ENCODE results near the gene PHLPP2.

PHLPP2 gene

GRCh38 chr16:71761097-71761496 lies 36.6 kb upstream of the PHLPP2 start:
- CTCF ChIA-PET = no interaction called here
- DNase-seq (ENCODE audit: extremely low spot score) = no peak
- TF ChIP-seq ELF4 (IDR thresholded peaks at IDR 0.05) (no peak), SUZ12 (IDR thresholded peaks at IDR 0.05) (no peak), BHLHE40 (IDR thresholded peaks at IDR 0.05; ENCODE audit: borderline replicate concordance) (no peak), SP1 (IDR thresholded peaks at IDR 0.05) (no peak), FOXK2 (IDR thresholded peaks at IDR 0.05) (no peak), L3MBTL2 (conservative IDR thresholded peaks at IDR 0.05) (no peak), ZNF384 (IDR thresholded peaks at IDR 0.05) (no peak), ARNT (IDR thresholded peaks at IDR 0.05) (no peak), PKNOX1 (IDR thresholded peaks at IDR 0.05) (no peak), TARDBP (IDR thresholded peaks at IDR 0.05) (no peak), FOXM1 (IDR thresholded peaks at IDR 0.05; ENCODE audit: borderline replicate concordance) (no peak), FOXA1 (IDR thresholded peaks at IDR 0.05) (no peak), NFRKB (IDR thresholded peaks at IDR 0.05) (no peak), LEF1 (IDR thresholded peaks at IDR 0.05; ENCODE audit: borderline replicate concordance) (no peak)
- POLR2A ChIA-PET = no interaction called here

- CTCF ChIA-PET = no interaction called here
- TF ChIP-seq HDGF (IDR thresholded peaks at IDR 0.05; ENCODE audit: borderline replicate concordance) (no peak), ZNF384 (IDR thresholded peaks at IDR 0.05) (no peak), FOXK2 (IDR thresholded peaks at IDR 0.05) (no peak), NFRKB (IDR thresholded peaks at IDR 0.05) (no peak), SUZ12 (IDR thresholded peaks at IDR 0.05) (no peak), BHLHE40 (IDR thresholded peaks at IDR 0.05; ENCODE audit: borderline replicate concordance) (no peak), ELF4 (IDR thresholded peaks at IDR 0.05) (no peak), L3MBTL2 (conservative IDR thresholded peaks at IDR 0.05) (no peak), FOXM1 (IDR thresholded peaks at IDR 0.05; ENCODE audit: borderline replicate concordance) (no peak), CTBP1 (IDR thresholded peaks at IDR 0.05; ENCODE audit: borderline replicate concordance) (no peak), PKNOX1 (IDR thresholded peaks at IDR 0.05) (no peak), ARNT (IDR thresholded peaks at IDR 0.05) (no peak), SP1 (IDR thresholded peaks at IDR 0.05) (no peak), FOXA1 (IDR thresholded peaks at IDR 0.05) (no peak), TARDBP (IDR thresholded peaks at IDR 0.05) (no peak), LEF1 (IDR thresholded peaks at IDR 0.05; ENCODE audit: borderline replicate concordance) (no peak)
- POLR2A ChIA-PET = no interaction called here
- DNase-seq (ENCODE audit: extremely low spot score) = no peak
Measured at GRCh38 chr16:71758293-71758760, 33.8 kb upstream of the PHLPP2 start.

GRCh38 chr16:71754652-71755051 lies 30.2 kb upstream of the PHLPP2 start:
- ChIA-PET POLR2A (no interaction called here), CTCF (no interaction called here)
- TF ChIP-seq FOXA1 (IDR thresholded peaks at IDR 0.05) = no peak
- no peak for TF ChIP-seq ARNT (IDR thresholded peaks at IDR 0.05)
- no peak for TF ChIP-seq FOXK2 (IDR thresholded peaks at IDR 0.05)
- TF ChIP-seq L3MBTL2 (conservative IDR thresholded peaks at IDR 0.05) = no peak
- no peak for TF ChIP-seq LEF1 (IDR thresholded peaks at IDR 0.05; ENCODE audit: borderline replicate concordance)
- TF ChIP-seq ELF4 (IDR thresholded peaks at IDR 0.05) = no peak
- TF ChIP-seq NFRKB (IDR thresholded peaks at IDR 0.05) = no peak
- TF ChIP-seq BHLHE40 (IDR thresholded peaks at IDR 0.05; ENCODE audit: borderline replicate concordance) = no peak
- TF ChIP-seq PKNOX1 (IDR thresholded peaks at IDR 0.05) = no peak
- no peak for TF ChIP-seq SP1 (IDR thresholded peaks at IDR 0.05)
- no peak for TF ChIP-seq HDGF (IDR thresholded peaks at IDR 0.05; ENCODE audit: borderline replicate concordance)
- no peak for TF ChIP-seq TARDBP (IDR thresholded peaks at IDR 0.05)
- TF ChIP-seq CTBP1 (IDR thresholded peaks at IDR 0.05; ENCODE audit: borderline replicate concordance) = no peak
- TF ChIP-seq SUZ12 (IDR thresholded peaks at IDR 0.05) = no peak
- no peak for TF ChIP-seq ZNF384 (IDR thresholded peaks at IDR 0.05)
- no peak for TF ChIP-seq FOXM1 (IDR thresholded peaks at IDR 0.05; ENCODE audit: borderline replicate concordance)

GRCh38 chr16:71754108-71754507 lies 29.6 kb upstream of the PHLPP2 start:
- DNase-seq (ENCODE audit: extremely low spot score) = no peak
- CTCF ChIA-PET = no interaction called here
- POLR2A ChIA-PET = no interaction called here
- TF ChIP-seq FOXK2 (IDR thresholded peaks at IDR 0.05) = no peak
- no peak for TF ChIP-seq SUZ12 (IDR thresholded peaks at IDR 0.05)
- no peak for TF ChIP-seq TARDBP (IDR thresholded peaks at IDR 0.05)
- TF ChIP-seq NFRKB (IDR thresholded peaks at IDR 0.05) = no peak

More at GRCh38 chr16:71754652-71755051, 30.2 kb upstream of the PHLPP2 start:
- DNase-seq (ENCODE audit: extremely low spot score) = no peak

GRCh38 chr16:71748226-71748625 lies 23.7 kb upstream of the PHLPP2 start:
- no peak for TF ChIP-seq NFRKB (IDR thresholded peaks at IDR 0.05)
- no peak for TF ChIP-seq HDGF (IDR thresholded peaks at IDR 0.05; ENCODE audit: borderline replicate concordance)
- no peak for TF ChIP-seq FOXA1 (IDR thresholded peaks at IDR 0.05)
- TF ChIP-seq ARNT (IDR thresholded peaks at IDR 0.05) = no peak
- no peak for TF ChIP-seq TARDBP (IDR thresholded peaks at IDR 0.05)
- no peak for TF ChIP-seq FOXK2 (IDR thresholded peaks at IDR 0.05)
- no peak for TF ChIP-seq BHLHE40 (IDR thresholded peaks at IDR 0.05; ENCODE audit: borderline replicate concordance)
- TF ChIP-seq PKNOX1 (IDR thresholded peaks at IDR 0.05) = no peak
- no peak for TF ChIP-seq SUZ12 (IDR thresholded peaks at IDR 0.05)
- no peak for TF ChIP-seq L3MBTL2 (conservative IDR thresholded peaks at IDR 0.05)
- TF ChIP-seq SP1 (IDR thresholded peaks at IDR 0.05) = no peak
- TF ChIP-seq FOXM1 (IDR thresholded peaks at IDR 0.05; ENCODE audit: borderline replicate concordance) = no peak
- no peak for TF ChIP-seq LEF1 (IDR thresholded peaks at IDR 0.05; ENCODE audit: borderline replicate concordance)
- TF ChIP-seq ELF4 (IDR thresholded peaks at IDR 0.05) = no peak
- no peak for TF ChIP-seq ZNF384 (IDR thresholded peaks at IDR 0.05)
- TF ChIP-seq CTBP1 (IDR thresholded peaks at IDR 0.05; ENCODE audit: borderline replicate concordance) = no peak
- CTCF ChIA-PET = no interaction called here
- POLR2A ChIA-PET = no interaction called here
- no peak for DNase-seq (ENCODE audit: extremely low spot score)
